Measurements from ENCODE around the gene GPX2.

GRCh38 chr14:64914237-64915028, 28.1 kb downstream of the GPX2 start, which contains the start of gene CHURC1:
- TF ChIP-seq, protein P1, sequence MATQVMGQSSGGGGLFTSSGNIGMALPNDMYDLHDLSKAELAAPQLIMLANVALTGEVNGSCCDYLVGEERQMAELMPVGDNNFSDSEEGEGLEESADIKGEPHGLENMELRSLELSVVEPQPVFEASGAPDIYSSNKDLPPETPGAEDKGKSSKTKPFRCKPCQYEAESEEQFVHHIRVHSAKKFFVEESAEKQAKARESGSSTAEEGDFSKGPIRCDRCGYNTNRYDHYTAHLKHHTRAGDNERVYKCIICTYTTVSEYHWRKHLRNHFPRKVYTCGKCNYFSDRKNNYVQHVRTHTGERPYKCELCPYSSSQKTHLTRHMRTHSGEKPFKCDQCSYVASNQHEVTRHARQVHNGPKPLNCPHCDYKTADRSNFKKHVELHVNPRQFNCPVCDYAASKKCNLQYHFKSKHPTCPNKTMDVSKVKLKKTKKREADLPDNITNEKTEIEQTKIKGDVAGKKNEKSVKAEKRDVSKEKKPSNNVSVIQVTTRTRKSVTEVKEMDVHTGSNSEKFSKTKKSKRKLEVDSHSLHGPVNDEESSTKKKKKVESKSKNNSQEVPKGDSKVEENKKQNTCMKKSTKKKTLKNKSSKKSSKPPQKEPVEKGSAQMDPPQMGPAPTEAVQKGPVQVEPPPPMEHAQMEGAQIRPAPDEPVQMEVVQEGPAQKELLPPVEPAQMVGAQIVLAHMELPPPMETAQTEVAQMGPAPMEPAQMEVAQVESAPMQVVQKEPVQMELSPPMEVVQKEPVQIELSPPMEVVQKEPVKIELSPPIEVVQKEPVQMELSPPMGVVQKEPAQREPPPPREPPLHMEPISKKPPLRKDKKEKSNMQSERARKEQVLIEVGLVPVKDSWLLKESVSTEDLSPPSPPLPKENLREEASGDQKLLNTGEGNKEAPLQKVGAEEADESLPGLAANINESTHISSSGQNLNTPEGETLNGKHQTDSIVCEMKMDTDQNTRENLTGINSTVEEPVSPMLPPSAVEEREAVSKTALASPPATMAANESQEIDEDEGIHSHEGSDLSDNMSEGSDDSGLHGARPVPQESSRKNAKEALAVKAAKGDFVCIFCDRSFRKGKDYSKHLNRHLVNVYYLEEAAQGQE (IDR thresholded peaks at IDR 0.05; ENCODE audit: insufficient replicate concordance, low read depth), result no peak
- TF ChIP-seq GABPA (IDR thresholded peaks at IDR 0.05; ENCODE audit: low read depth) (no peak), CTCF (IDR thresholded peaks at IDR 0.05; ENCODE audit: insufficient read depth, low read length) (no peak)

All from HL-60 (cell line).